WTC11 (cell line): Measurements from ENCODE around the gene BAK1.
A peak's percentile ranks its signal among the peaks of the same experiment; 100 is the strongest.

Experiments
- ELF4 ChIP-seq: sonication (generic); formaldehyde crosslinking; IDR thresholded peaks from 2 replicates; pipeline ENCODE4 v1.8.1; 2022; ENCODE audit warnings: low read depth, mild to moderate bottlenecking, moderate library complexity, missing genetic modification reagents
- JUN ChIP-seq: sonication (generic); formaldehyde crosslinking; IDR thresholded peaks from 2 replicates; pipeline ENCODE4 v1.8.0; 2023; ENCODE audit warnings: mild to moderate bottlenecking, missing genetic modification reagents
- NR1H2 ChIP-seq: sonication (generic); formaldehyde crosslinking; IDR thresholded peaks from 2 replicates; pipeline ENCODE4 v1.9.0; 2021; ENCODE audit warnings: mild to moderate bottlenecking, moderate library complexity, missing genetic modification reagents
- PRDM15 ChIP-seq: sonication (generic); formaldehyde crosslinking; IDR thresholded peaks from 2 replicates; pipeline ENCODE4 v1.8.0; 2022; ENCODE audit warnings: missing genetic modification reagents
- TCF7 ChIP-seq: sonication (generic); formaldehyde crosslinking; IDR thresholded peaks from 2 replicates; pipeline ENCODE4 v1.8.0; 2022; ENCODE audit warnings: mild to moderate bottlenecking, low read depth, missing genetic modification reagents, moderate library complexity
- TEAD1 ChIP-seq: sonication (generic); formaldehyde crosslinking; IDR thresholded peaks from 2 replicates; pipeline ENCODE4 v1.8.0; 2022; ENCODE audit warnings: mild to moderate bottlenecking, missing genetic modification reagents
- TF ChIP-seq, protein P1 (sequence below): fragments of 200-600 bp; IDR thresholded peaks from 2 replicates; pipeline ENCODE4 v1.8.0; 2022; ENCODE audit warnings: antibody characterized with exemption
- TF ChIP-seq, protein P2 (sequence below): sonication (generic); formaldehyde crosslinking; IDR thresholded peaks from 2 replicates; pipeline ENCODE4 v1.8.0; 2022; ENCODE audit warnings: mild to moderate bottlenecking, missing genetic modification reagents
- TF ChIP-seq, protein P3 (sequence below): sonication (generic); formaldehyde crosslinking; IDR thresholded peaks from 2 replicates; pipeline ENCODE4 v1.8.0; 2022; ENCODE audit warnings: mild to moderate bottlenecking, missing genetic modification reagents

GRCh38 chr6:33583591-33584155 is 3.6 kb upstream of the BAK1 start:
- TF ChIP-seq, protein P1, sequence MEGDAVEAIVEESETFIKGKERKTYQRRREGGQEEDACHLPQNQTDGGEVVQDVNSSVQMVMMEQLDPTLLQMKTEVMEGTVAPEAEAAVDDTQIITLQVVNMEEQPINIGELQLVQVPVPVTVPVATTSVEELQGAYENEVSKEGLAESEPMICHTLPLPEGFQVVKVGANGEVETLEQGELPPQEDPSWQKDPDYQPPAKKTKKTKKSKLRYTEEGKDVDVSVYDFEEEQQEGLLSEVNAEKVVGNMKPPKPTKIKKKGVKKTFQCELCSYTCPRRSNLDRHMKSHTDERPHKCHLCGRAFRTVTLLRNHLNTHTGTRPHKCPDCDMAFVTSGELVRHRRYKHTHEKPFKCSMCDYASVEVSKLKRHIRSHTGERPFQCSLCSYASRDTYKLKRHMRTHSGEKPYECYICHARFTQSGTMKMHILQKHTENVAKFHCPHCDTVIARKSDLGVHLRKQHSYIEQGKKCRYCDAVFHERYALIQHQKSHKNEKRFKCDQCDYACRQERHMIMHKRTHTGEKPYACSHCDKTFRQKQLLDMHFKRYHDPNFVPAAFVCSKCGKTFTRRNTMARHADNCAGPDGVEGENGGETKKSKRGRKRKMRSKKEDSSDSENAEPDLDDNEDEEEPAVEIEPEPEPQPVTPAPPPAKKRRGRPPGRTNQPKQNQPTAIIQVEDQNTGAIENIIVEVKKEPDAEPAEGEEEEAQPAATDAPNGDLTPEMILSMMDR = peak; percentile 26
- TF ChIP-seq JUN (CRISPR knock-in tag) = no peak
- TF ChIP-seq, protein P2, sequence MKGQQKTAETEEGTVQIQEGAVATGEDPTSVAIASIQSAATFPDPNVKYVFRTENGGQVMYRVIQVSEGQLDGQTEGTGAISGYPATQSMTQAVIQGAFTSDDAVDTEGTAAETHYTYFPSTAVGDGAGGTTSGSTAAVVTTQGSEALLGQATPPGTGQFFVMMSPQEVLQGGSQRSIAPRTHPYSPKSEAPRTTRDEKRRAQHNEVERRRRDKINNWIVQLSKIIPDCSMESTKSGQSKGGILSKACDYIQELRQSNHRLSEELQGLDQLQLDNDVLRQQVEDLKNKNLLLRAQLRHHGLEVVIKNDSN = no peak
- no peak for TF ChIP-seq PRDM15 (CRISPR knock-in tag)
- no peak for TF ChIP-seq TEAD1 (CRISPR knock-in tag)
- no peak for TF ChIP-seq NR1H2
- no peak for TF ChIP-seq ELF4 (CRISPR knock-in tag)
- TF ChIP-seq, protein P3, sequence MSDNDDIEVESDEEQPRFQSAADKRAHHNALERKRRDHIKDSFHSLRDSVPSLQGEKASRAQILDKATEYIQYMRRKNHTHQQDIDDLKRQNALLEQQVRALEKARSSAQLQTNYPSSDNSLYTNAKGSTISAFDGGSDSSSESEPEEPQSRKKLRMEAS (CRISPR knock-in tag) = no peak
- TF ChIP-seq TCF7 (CRISPR knock-in tag) = no peak
